Stimulated activated CD4-positive, alpha-beta T cell treated with anti-CD3 and anti-CD28 coated beads, TNF-alpha, amount 100 ng/mL, for 1 hour (primary cell): ENCODE data around the gene CMKLR1.

Source experiments
- DNase-seq, 3 donors: peaks; one replicate each; pipeline ENCODE4 v3.0.0-alpha.2; 2020; ENCODE audit warnings: low read depth in 3 of 3, low spot score in 1 of 3

The CMKLR1 gene

GRCh38 chr12:108338915-108339657 is at the start of gene CMKLR1:
Gene CMKLR1 (minus strand): TSS chr12:108339311. CDS start chr12:108293591, 45,720 bp downstream.
- no peak for DNase-seq

GRCh38 chr12:108387771-108388170 is 48.7 kb upstream of the CMKLR1 start:
- DNase-seq = no peak

DNA sequence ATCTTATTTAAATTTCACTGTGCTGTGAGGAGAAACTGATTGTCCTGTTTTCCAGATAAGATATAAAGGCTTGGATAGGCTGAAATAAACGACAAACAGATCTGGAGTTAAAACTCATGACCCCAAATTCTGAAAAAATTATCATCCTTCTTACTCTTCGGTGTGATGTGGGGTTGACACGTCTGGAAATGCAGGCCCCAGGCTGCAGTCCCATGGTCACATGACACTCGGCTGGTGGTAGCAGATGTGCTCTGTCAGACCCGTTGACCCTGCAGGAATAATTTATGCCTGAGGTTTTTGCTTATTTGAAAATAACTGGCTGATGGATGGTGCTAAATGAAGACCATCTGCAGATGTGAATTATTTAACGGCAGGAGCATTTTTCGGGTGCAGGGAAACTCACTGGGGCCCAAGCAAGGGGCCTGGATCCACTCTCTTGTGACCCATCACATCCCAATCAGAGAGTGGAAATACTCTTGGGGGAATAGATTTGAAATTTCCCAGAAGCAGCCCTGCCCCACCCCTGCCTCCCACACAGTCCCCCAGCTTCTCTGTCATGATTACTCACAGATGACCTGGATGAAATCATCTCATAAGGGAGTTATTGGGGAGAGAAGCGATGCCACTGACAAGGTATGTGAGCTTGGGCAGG is 47.7 kb upstream of the CMKLR1 start:
- DNase-seq = no peak

DNA sequence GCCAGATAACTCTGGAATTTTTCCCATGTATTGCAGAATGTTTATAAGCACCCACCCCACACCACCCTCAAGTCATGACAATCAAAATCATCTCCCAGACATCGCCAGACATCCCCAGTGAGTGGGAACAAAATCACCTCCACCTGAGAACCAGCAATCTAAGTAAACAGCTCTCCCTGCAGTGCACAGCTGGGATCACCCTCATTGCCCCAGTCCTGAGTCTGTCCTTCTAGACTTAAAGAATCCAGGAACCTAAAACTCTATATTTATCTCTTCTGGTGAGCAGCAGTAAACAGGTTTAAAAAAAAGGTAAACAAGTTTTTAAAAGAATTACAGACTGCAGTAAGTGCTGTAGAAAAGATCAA is 43.3 kb upstream of the CMKLR1 start:
- no peak for DNase-seq

DNA sequence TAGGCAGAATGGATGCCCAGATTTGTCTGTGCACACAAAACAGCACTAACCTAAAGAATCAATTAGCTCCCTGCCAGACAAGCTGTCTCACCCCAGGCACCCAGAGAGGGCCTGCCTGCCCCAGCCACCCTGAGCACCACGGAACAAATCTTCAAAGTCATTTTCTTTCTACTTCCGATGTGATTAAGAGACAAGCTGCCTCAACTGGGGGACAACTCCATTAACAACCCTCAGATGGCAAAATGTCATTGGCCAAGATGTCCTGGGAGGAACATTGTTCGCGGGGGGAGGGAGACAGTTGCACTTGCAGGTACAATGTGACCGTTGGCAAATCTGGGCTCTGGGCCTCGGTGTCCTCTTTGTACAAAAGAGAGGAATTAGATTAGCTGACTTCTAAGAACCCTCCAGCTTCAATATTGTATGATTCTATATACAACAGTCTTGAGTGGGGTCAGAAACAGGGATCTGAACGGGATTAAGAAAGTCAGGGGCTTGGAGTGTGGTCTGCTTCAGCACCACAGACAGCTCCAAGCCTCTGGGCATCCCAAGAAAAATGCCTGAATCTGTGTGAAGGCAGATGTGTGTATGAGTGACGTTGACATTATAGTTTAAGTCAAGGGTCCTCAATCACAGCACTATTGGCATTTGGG is 42.8 kb upstream of the CMKLR1 start:
- no peak for DNase-seq

DNA sequence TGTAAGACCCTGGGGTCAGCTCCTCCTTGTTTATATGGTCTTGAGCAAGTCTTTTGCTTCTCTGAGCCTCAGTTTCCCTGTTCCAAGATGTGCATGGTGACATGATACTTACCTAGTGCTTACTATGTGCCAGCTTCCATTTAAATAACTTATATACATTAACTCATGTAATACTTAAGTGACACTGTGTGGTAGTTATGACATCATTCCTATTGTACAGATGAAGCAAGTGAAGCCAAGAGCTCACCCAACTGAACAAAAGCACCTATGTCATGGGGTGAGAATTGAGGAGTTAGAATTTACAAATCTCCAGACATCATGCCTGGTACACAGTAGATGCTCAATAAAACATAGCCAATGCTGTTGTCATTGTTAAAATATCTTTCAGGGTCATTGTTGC is 41.3 kb upstream of the CMKLR1 start:
- DNase-seq = no peak

- no peak for DNase-seq
Observed at GRCh38 chr12:108379823-108380222, 40.7 kb upstream of the CMKLR1 start.

- no peak for DNase-seq
Observed at GRCh38 chr12:108378926-108379325, 39.8 kb upstream of the CMKLR1 start.

- DNase-seq = no peak
Observed at GRCh38 chr12:108377260-108377659, 38.1 kb upstream of the CMKLR1 start.

DNA sequence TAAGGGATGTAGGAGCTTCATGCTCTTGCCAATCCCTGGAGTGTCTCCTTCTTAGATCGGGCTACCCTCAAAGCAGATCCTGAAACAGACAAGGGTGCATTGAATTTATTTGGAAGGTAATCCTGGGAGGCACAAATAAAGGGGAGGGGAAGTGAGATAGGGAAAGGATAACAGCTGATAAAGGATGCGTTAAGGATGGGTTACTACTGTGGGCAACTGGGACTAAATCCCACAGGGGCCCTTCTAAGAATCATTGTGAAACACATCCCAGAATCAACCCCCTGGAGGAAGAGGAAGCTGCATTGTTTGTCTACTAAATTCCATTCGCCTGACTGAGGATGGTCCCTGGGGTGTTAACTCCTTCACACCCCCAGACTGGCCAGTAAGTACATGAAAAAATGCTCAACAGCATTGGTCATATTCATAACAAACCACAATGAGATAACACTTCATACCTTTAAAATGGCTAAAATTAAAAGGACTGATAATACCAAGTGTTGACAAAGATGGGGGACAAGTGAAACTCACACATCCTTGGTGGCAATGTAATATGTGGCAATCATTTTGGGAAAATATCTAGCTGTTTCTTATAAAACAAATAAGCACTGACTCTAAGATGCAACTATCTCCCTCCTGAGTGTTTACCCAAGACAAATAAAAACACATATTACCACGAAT is 37.0 kb upstream of the CMKLR1 start:
- DNase-seq = no peak

DNA sequence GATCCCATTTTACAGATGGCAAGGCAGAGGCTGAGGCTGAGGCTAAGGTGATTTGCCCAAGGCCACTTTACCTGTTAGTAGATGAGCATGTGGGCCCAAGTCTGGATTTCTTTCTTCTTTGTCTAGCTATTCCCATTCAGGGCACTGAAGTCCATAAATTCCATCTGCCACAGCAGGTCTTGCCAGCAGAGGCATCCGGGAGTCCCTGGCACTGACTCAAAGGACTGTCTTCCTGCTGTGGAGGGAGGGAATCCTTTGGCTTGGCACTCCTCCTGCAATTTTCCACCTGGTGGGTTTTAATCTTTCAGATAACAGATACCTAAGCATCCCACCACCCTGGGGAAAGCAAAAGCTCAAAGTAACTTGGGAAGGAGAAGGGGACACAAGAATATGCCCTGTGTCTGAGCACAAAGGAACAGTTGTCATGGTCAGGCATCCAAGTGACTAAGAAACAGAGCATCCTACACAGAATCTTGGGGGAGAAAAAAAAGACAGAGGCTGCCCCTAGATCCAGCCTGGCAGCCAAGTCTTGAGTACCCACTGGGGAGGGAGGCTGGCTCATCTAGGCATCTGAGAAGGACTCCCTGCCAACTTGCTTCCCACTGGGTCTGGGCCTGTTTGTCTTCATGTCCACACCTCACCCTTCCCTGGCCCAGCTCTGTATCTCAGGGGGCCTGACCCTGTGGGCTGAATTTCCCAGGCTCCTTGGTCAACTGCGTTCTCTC is 35.6 kb upstream of the CMKLR1 start:
- no peak for DNase-seq

DNA sequence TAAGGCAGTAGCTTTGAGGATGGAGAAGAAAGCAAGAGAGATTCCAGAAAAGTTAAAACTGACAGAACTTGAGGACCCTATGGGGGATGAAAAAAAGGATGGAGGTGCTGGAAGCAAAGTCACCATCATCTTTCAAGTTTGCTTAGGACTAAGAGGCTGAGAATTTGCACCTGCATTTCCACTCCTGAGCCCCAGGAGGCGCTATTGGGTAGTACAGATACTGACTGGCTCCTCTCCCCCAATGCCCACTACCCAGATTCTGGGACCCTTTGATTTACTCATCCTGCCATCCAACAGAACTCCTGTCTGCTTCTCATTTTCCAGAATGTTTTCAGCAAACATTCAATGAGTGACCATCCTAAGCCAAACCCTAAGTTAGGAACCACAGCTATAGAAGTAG is 34.0 kb upstream of the CMKLR1 start:
- no peak for DNase-seq

DNA sequence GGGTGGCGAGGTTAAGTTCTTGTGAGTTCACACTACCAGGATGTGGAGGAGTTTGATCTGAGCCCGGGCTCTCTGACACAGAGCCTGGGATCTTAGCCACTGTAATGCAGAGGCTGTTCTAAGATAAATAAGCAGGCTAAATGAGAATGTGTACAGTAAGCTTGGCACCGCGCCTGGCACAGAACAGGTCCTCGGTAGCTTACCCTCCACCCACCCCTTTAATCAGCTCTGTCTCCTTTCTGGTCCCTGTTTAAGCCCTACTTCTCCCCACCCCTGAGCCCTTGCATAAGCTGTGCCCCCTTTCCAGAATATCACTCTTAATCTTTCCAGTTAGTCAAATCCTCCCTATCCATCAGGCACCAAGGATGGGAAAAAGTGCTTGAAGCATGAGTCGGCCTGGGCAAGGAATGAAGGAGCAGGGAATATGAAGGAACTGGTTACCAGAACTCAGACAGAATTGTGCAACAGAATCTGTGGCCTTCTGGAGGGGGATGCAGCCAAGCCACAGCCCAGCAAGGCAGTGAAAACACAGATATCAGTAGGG is 32.8 kb upstream of the CMKLR1 start:
- no peak for DNase-seq

DNA sequence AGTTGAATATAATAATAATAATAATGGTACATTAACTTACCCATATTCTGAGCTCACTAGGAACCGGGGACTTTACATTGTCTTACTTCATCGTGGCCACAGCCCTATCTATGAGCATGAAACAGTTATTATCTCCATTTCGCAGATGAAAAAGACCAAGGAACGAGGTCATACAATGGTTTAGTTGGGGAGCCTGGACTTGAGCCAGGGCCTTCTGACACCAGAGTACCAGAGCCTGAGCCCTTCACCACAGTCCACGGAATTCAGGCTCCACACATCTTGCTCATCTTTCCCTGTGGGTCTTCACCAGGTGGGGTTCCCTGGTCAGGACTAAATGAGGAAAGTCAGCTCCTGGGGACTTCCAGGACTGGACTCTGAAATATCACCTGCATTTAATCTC is 31.3 kb upstream of the CMKLR1 start:
- DNase-seq = no peak

- DNase-seq = no peak
Observed at GRCh38 chr12:108369736-108370396, 30.8 kb upstream of the CMKLR1 start.

GRCh38 chr12:108368089-108368488 is 29.0 kb upstream of the CMKLR1 start:
- DNase-seq = no peak

DNA sequence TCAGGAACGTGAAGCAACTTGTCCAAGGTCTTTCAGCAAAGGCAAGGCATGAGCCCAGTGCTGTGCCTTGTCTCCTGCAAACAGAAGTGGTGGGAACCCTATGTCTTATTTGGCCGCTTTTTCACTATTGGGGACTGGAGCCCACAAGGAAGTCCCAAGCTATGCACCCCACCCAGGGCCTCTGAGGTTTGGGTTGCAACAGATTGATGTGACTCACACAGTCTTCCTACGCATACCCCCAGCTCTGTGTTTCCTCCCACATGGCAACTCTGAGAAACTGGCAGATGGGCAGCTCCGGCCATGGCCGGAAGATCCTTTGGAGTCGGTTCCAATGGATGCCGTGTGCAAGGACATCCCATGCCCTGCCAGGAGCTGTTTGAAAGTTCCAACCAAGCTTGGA is 28.3 kb upstream of the CMKLR1 start:
- DNase-seq = no peak

GRCh38 chr12:108365324-108365723 is 26.2 kb upstream of the CMKLR1 start:
- no peak for DNase-seq

DNA sequence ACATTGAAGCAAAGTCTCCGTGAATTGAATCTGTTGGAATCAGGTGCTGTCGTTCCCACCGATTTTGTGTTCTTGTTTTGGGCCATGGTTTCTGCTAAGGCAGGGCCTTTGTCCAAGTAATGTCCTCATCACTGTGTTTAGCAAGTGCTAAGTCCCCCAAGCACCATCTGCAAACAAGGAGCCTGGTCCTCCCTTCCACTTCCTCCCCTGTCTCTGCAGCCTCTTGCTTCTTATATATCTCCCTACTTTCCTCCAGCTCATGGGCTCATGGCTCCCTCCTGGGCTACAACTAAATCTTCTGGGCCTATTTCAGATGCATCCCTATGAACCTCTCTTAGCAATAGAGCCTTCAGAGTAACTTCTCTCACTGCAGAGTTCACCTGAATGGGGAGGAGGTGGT is 25.8 kb upstream of the CMKLR1 start:
- no peak for DNase-seq

DNA sequence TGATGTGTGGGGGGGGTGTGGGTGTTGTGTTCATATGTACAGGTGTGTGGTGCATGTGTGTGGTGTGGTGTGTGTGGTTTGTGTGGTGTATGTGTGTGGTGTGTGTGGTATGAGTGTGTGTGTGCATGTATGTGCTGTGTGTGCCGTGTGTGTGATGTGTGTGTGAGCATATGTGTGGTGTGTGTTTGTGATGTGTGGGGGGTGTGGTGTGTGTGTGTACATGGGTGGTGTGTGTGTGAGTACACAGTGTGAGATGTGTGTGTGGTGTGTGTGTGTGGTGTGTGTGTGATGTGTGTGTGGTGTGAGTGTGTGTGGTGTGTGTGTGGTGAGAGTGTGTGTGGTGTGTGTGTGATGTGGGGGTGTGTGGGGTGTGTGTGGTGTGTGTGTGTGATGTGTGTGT is 24.5 kb upstream of the CMKLR1 start:
- no peak for DNase-seq
